ENCODE results near the gene CTSZ.

GRCh38 chr20:58985656-58986055, 21.4 kb downstream of the CTSZ start:
- TF ChIP-seq TOX (CRISPR knock-in tag; IDR thresholded peaks at IDR 0.05; ENCODE audit: borderline replicate concordance) (no peak), POU6F1 (CRISPR knock-in tag; IDR thresholded peaks at IDR 0.05; ENCODE audit: borderline replicate concordance, low read depth) (no peak)

Measured in SK-N-SH treated with all-trans-retinoic acid at 6 μM for 48 hours (cell line).